UCSD-AML1 (cell line): ENCODE data around the gene SEPHS1.
"Not testable (repeated sequence)": the region's sequence is repeated elsewhere in the genome, so short reads cannot be mapped to it uniquely, and the experiment has no call there.

Source experiments
- DNase-seq: peaks from one replicate; lab custom pipeline; 2025; ENCODE audit not compliant: unreplicated experiment; lab: John Stamatoyannopoulos, UW

The SEPHS1 gene, protein sequence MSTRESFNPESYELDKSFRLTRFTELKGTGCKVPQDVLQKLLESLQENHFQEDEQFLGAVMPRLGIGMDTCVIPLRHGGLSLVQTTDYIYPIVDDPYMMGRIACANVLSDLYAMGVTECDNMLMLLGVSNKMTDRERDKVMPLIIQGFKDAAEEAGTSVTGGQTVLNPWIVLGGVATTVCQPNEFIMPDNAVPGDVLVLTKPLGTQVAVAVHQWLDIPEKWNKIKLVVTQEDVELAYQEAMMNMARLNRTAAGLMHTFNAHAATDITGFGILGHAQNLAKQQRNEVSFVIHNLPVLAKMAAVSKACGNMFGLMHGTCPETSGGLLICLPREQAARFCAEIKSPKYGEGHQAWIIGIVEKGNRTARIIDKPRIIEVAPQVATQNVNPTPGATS

DNA sequence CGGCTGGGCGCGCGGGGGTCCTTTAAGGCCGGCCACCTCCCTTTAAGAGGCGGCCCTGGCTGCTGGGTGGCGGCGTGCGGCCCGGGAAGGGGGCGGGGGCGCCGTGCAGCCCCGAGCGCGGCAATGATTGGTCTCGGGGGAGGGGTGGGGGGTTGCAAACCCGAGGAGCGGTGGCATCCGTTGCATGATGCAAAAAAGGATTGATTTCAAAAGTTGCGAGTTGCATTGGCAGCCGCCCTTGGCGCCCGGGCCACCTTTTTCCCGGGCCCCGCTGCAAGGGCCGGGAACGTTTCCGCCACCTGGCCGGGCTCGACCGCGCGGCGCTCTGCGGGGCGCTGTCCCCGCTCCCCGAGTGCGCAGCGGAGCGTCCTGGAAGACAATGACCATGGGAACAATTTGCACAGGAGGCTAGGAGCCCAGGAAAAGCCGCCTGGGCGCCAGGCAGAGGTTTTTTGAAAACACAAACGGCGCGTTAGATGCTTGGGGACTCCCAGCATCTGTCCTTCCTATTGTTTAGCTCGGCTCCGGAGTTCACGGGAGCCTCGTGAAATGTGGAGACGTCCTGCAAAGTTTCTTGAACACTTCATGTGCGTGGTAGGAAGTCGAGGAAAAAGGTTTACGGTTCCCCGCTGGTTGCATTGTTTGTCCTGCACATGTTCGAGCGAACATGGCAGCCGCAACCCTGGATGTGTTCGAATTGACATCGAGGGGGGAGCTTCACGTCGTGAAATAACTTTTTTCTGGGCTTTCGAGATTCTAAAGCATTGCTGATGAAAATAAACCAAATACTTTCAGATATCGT, at the start of gene SEPHS1:
SEPHS1 (minus strand) TSS at position 78 of the 802 bp plus-strand sequence. CDS start 3,343 bp downstream, outside the sequence.
- DNase-seq: peak; percentile 78

GRCh38 chr10:13397052-13397451, 49.0 kb upstream of the SEPHS1 start:
- DNase-seq: no peak

- no peak for DNase-seq
Observed at GRCh38 chr10:13396369-13396768, 48.3 kb upstream of the SEPHS1 start.

GRCh38 chr10:13395540-13395939, 47.4 kb upstream of the SEPHS1 start:
- DNase-seq: no peak

DNA sequence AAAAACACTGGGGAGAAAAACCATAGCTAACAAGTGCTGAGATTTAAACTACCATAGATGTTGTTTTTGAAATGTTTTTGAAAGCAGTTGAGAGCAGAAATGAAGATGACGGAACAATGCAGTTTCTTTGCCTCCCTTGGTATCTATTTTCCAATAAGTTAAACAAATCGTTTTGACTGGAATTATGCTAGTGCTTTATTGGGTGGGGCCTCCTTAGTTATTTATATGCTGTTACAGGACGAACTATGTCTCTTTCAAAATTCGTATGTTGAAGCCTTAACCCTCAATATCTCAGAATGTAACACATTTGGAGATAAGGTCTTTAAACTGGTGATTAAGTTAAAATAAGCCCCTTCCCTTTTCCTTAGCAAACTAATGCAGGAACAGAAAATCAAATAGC, 45.5 kb upstream of the SEPHS1 start:
- DNase-seq: no peak

- no peak for DNase-seq
Observed at GRCh38 chr10:13392701-13393100, 44.6 kb upstream of the SEPHS1 start.

DNA sequence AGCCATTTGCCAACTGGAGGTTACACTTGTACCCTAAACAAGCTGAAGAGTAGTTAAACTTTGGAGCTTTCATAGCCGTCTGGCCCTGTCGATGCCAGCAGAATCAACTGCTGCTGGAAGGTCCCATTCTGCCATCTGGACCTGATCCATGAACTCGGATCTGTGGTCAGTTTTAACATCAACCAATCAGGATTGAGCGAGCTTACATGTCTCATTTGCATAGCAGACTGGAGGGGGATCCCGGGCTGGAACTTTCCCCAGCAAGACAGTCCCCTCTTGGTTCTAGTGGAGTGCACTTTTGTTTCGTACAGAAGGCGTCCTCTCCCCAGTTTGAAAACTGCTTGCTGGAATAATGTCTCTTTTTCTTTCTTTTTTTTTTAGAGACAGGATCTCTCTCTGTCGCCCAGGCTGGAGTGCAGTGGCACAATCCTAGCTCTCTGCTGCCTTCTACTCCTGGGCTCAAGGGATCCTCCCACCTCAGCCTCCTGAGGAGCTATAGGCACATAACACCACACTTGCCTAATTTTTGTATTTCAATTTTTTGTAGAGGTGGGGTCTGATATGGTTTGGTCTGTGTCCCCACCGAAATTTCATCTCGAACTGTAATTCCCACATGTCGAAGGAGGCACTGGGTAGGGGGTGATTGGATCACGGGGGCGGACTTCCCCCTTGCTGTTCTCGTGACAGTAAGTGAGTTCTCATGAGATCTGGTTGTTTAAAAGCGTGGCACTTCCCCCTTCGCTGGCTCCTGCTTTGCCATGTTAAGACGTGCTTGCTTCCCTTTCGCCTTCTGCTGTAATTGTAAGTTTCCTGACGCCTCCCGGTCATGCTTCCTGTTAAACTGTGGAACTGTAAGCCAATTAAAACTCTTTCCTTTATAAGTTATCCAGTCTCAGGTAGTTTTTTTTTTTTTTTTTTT, 42.8 kb upstream of the SEPHS1 start:
- DNase-seq: peak; percentile 62

GRCh38 chr10:13388478-13389230, 40.6 kb upstream of the SEPHS1 start:
- DNase-seq: no peak

GRCh38 chr10:13386021-13386420, 37.9 kb upstream of the SEPHS1 start:
- DNase-seq: no peak

GRCh38 chr10:13383399-13383761, 35.3 kb upstream of the SEPHS1 start:
- DNase-seq: no peak

GRCh38 chr10:13382703-13383398, 34.8 kb upstream of the SEPHS1 start:
- peak; percentile 14 for DNase-seq

DNA sequence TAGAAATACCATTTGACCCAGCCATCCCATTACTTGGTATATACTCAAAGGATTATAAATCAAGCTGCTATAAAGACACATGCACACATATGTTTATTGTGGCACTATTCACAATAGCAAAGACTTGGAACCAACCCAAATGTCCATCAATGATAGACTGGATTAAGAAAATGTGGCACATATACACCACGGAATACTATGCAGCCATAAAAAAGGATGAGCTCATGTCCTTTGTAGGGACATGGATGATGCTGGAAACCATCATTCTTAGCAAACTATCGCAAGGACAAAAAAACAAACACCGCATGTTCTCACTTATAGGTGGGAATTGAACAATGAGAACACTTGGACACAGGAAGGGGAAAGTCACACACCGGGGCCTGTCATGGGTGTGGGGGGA, 31.0 kb upstream of the SEPHS1 start:
- DNase-seq: not testable (repeated sequence)

GRCh38 chr10:13376746-13377145, 28.7 kb upstream of the SEPHS1 start:
- no peak for DNase-seq

- no peak for DNase-seq
Observed at GRCh38 chr10:13376297-13376696, 28.2 kb upstream of the SEPHS1 start.

DNA sequence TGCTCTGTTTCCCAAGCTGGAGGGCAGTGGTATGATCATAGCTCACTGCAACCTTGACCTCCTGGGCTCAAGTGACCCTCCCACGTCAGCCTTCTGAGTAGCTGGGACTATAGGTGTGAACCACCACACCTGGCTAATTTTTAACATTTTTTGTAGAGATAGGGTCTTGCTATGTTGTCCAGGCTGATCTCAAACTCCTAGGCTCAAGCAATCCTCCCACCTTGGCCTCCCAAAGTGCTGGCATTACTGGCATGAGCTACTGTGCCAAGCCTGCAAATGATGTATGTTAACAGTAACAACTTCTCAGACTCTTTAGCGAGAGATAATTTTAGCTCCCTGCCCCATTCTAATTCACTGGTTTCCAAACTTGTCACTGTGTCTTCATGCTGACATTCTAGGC, 27.7 kb upstream of the SEPHS1 start:
- no peak for DNase-seq

DNA sequence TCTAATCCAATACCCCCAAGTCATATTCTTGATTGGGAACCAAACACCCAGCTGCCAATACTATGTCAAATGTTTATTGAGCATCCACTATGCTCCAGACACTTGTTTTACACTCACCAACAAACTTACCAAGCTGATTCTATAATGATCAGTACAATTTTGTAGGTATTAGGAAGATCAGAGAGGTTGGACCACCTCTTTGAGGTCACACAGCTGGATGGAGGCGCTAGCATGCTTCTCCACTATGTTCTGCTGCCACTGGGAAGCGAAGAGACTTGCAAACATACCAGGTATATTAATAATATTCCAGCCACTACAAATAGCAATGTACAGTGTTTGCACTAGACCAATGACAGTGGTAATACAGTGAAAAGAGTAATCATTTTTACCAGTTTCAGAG, 25.6 kb upstream of the SEPHS1 start:
- no peak for DNase-seq

DNA sequence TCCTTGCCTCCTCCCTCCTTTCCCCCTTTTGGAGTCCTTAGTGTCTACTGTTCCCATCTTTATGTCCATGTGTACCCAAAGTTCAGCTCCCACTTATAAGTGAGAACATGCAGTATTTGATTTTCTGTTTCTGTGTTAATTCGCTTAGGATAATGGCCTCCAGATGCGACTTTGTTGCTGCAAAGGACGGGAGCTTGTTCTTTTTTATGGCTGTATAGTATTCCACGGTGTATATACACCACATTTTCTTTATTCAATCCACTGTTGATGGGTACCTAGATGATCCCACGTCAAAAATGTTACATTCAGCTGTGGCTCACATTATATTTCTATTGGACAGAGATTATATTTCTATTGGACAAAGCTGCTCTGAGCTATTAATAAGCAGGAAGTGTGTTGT, 24.4 kb upstream of the SEPHS1 start:
- no peak for DNase-seq

- DNase-seq: peak; percentile 55
Observed at GRCh38 chr10:13371897-13372470, 23.9 kb upstream of the SEPHS1 start.

DNA sequence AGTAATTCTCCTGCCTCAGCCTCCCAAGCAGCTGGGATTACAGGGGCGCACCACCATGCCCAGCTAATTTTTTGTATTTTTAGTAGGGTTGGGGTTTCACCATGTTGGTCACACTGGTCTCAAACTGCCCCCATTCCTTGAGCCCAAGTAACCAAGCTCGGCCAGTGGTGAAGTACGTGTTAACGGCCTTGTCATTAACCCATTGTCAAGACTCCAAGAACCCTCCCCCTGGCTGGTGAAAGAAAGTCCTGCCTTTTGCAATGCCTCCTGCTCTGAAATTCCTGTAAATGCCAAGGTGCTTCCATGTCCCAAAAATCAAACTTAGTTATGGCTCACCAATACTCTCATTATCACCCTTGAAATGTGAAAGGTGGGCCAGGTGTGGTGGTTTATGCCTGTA, 18.8 kb upstream of the SEPHS1 start:
- no peak for DNase-seq

- DNase-seq: no peak
Observed at GRCh38 chr10:13365831-13366230, 17.7 kb upstream of the SEPHS1 start.
